ENCODE measurements around the gene PIMREG.

GRCh38 chr17:6444571-6445335 lies 498 bp downstream of the PIMREG start:
- TF ChIP-seq CTCF (IDR thresholded peaks at IDR 0.05) = no peak
- TF ChIP-seq ZFX (IDR thresholded peaks at IDR 0.05; ENCODE audit: borderline replicate concordance) = no peak

Data from 22Rv1 (cell line).